ENCODE data around the gene CMTM2. TPM values are rescaled to one million over a fixed set of nuclear protein-coding genes. Genes with fewer than 3 reads are reported as not detected.

Gene CMTM2
- total RNA-seq, 1 experiment from 2014 or later: not detected

DNA sequence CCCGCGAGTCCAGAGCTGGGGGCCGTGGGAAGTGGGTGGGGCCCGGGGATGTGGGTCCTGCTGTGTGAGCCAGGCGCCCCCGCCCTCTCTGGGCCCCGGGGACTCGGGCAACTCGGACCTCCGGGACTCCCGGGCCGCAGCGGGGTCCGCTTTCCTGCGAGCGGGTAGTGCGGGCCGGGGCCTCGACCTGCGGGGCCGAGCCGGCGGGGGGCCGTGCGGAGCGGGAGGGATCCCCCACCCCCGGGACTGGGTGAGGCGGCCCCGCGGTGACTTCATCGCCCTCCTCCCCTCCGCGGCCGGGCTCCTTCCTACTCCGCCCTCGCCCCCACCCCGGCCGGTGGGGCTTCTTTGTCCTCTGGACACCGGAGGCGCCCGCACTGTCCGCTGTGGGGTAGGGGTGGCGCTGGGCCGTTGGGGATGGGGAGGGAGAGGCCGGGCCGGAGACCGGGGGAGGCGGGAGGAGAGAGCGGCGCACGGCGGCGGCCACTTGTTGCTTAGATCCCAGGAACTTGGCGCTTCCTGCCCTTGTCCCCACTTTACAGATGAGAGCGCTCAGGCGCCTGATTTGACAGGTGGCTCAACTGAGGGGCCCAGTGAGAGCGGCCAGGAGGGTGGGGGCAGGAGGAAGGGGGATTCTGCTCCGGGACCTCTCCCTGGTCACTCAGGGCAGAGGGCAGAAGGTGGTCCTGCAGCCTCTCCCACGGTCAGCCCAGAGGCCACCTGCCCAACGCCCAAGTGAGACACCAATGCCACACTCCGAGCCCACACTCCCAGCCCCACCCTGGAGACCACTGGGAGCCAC lies 26.1 kb downstream of the CMTM2 start:
- H3K4me3 ChIP-seq (ENCODE audit: low read depth in 2 of 2, low read length in 2 of 2): peak overlapping the region; percentile 60
- TF ChIP-seq, protein P1, sequence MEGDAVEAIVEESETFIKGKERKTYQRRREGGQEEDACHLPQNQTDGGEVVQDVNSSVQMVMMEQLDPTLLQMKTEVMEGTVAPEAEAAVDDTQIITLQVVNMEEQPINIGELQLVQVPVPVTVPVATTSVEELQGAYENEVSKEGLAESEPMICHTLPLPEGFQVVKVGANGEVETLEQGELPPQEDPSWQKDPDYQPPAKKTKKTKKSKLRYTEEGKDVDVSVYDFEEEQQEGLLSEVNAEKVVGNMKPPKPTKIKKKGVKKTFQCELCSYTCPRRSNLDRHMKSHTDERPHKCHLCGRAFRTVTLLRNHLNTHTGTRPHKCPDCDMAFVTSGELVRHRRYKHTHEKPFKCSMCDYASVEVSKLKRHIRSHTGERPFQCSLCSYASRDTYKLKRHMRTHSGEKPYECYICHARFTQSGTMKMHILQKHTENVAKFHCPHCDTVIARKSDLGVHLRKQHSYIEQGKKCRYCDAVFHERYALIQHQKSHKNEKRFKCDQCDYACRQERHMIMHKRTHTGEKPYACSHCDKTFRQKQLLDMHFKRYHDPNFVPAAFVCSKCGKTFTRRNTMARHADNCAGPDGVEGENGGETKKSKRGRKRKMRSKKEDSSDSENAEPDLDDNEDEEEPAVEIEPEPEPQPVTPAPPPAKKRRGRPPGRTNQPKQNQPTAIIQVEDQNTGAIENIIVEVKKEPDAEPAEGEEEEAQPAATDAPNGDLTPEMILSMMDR (IDR thresholded peaks at IDR 0.05): no peak
- TF ChIP-seq TCF7L2 (IDR thresholded peaks at IDR 0.05; ENCODE audit: low read depth, low read length): no peak
- TF ChIP-seq, protein P2, sequence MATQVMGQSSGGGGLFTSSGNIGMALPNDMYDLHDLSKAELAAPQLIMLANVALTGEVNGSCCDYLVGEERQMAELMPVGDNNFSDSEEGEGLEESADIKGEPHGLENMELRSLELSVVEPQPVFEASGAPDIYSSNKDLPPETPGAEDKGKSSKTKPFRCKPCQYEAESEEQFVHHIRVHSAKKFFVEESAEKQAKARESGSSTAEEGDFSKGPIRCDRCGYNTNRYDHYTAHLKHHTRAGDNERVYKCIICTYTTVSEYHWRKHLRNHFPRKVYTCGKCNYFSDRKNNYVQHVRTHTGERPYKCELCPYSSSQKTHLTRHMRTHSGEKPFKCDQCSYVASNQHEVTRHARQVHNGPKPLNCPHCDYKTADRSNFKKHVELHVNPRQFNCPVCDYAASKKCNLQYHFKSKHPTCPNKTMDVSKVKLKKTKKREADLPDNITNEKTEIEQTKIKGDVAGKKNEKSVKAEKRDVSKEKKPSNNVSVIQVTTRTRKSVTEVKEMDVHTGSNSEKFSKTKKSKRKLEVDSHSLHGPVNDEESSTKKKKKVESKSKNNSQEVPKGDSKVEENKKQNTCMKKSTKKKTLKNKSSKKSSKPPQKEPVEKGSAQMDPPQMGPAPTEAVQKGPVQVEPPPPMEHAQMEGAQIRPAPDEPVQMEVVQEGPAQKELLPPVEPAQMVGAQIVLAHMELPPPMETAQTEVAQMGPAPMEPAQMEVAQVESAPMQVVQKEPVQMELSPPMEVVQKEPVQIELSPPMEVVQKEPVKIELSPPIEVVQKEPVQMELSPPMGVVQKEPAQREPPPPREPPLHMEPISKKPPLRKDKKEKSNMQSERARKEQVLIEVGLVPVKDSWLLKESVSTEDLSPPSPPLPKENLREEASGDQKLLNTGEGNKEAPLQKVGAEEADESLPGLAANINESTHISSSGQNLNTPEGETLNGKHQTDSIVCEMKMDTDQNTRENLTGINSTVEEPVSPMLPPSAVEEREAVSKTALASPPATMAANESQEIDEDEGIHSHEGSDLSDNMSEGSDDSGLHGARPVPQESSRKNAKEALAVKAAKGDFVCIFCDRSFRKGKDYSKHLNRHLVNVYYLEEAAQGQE (IDR thresholded peaks at IDR 0.05; ENCODE audit: insufficient read depth in 1 of 2, low read depth in 2 of 2, low read length in 1 of 2): no peak
- TF ChIP-seq SIN3A (IDR thresholded peaks at IDR 0.05; ENCODE audit: borderline replicate concordance, insufficient read depth, low read depth, low read length): no peak
- no peak for TF ChIP-seq POLR2AphosphoS5 (IDR thresholded peaks at IDR 0.05; ENCODE audit: low read depth, low read length)
- intact Hi-C loops (cut with micrococcal nuclease; ENCODE audit: unreplicated experiment): loop anchor here (10.0 kb wide), 1 partner anchor 201 kb away; no protein-coding TSS in a partner anchor
- H3K27me3 ChIP-seq (ENCODE audit: control insufficient read depth, insufficient read depth, low read length): no peaks in the 10 kb centered on the region
- BruUV-seq (replicated peaks): no TSS peak
- no peaks in the 10 kb centered on the region for H3K9me3 ChIP-seq (ENCODE audit: control insufficient read depth, insufficient read depth, low read depth, low read length)
- peaks cover 21% of the 10 kb centered on the region for H3K4me1 ChIP-seq (ENCODE audit: control insufficient read depth, insufficient read depth, low read length)
- CTCF ChIA-PET: no interaction called here
- in situ Hi-C loops (cut with HindIII; ENCODE audit: low pct_unique_long_range_greater_than_20kb, low sequenced_read_pairs): no loop called here
- H3K27ac ChIP-seq (ENCODE audit: low read length): peak overlapping the region; percentile 65
- DNase-seq (ENCODE audit: low read depth, low spot score): no peak
- peaks cover 4% of the 10 kb centered on the region; the same call in 1 of the 2 replicates for H3K36me3 ChIP-seq (ENCODE audit: control insufficient read depth, insufficient read depth, low read length)
- peak; percentile 46 for ATAC-seq
- POLR2A ChIA-PET: no interaction called here

- H3K9me3 ChIP-seq (ENCODE audit: control insufficient read depth, insufficient read depth, low read depth, low read length): no peaks in the 10 kb centered on the region
- peak overlapping the region; percentile 65 for H3K27ac ChIP-seq (ENCODE audit: low read length)
- CTCF ChIA-PET: no interaction called here
- ATAC-seq (no peak), DNase-seq (ENCODE audit: low read depth, low spot score) (no peak)
- TSS peak; percentile 73 for BruUV-seq (replicated peaks)
- POLR2A ChIA-PET: no interaction called here
- H3K4me3 ChIP-seq (ENCODE audit: low read depth in 2 of 2, low read length in 2 of 2): peak overlapping the region; percentile 60
- peaks cover 4% of the 10 kb centered on the region; the same call in 1 of the 2 replicates for H3K36me3 ChIP-seq (ENCODE audit: control insufficient read depth, insufficient read depth, low read length)
- H3K27me3 ChIP-seq (ENCODE audit: control insufficient read depth, insufficient read depth, low read length): no peaks in the 10 kb centered on the region
- intact Hi-C loops (cut with micrococcal nuclease; ENCODE audit: unreplicated experiment) (loop anchor here (10.0 kb wide), 1 partner anchor 201 kb away; no protein-coding TSS in a partner anchor), in situ Hi-C loops (cut with HindIII; ENCODE audit: low pct_unique_long_range_greater_than_20kb, low sequenced_read_pairs) (no loop called here)
- peaks cover 21% of the 10 kb centered on the region for H3K4me1 ChIP-seq (ENCODE audit: control insufficient read depth, insufficient read depth, low read length)
- TF ChIP-seq, protein P1 (IDR thresholded peaks at IDR 0.05): no peak
- no peak for TF ChIP-seq POLR2AphosphoS5 (IDR thresholded peaks at IDR 0.05; ENCODE audit: low read depth, low read length)
- TF ChIP-seq TCF7L2 (IDR thresholded peaks at IDR 0.05; ENCODE audit: low read depth, low read length): no peak
- TF ChIP-seq SIN3A (IDR thresholded peaks at IDR 0.05; ENCODE audit: borderline replicate concordance, insufficient read depth, low read depth, low read length): no peak
- TF ChIP-seq, protein P2 (IDR thresholded peaks at IDR 0.05; ENCODE audit: insufficient read depth in 1 of 2, low read depth in 2 of 2, low read length in 1 of 2): no peak
Observed at GRCh38 chr16:66605979-66606751, 26.9 kb downstream of the CMTM2 start.

All from Panc1 (cell line).